SU-DHL-6 (cell line): Measurements from ENCODE around the gene EYS.
"Not testable (repeated sequence)": the region's sequence is repeated elsewhere in the genome, so short reads cannot be mapped to it uniquely, and the experiment has no call there.

ENCODE experiments used
- H2AFZ ChIP-seq: fragments of 200-600 bp; sonication (generic); 2 replicates; pipeline ENCODE4 v1.6.1; 2014; ENCODE audit warnings: low read depth, mild to moderate bottlenecking, moderate library complexity, mixed read lengths, antibody characterized with exemption, low read length; ENCODE audit not compliant: severe bottlenecking
- H3F3A ChIP-seq: fragments of 200-600 bp; shearing (Covaris generic); 2 replicates; pipeline ENCODE4 v1.6.0; 2016; ENCODE audit warnings: antibody characterized with exemption, mild to moderate bottlenecking; ENCODE audit not compliant: insufficient read depth
- H3K27ac ChIP-seq: fragments of 200-600 bp; sonication (generic); 2 replicates; pipeline ENCODE4 v1.5.1; 2016; ENCODE audit warnings: low read depth, mild to moderate bottlenecking, low read length, moderate library complexity, mixed read lengths
- H3K27me3 ChIP-seq: fragments of 200-600 bp; sonication (generic), shearing (Covaris generic); 2 replicates; pipeline ENCODE4 v1.6.0; 2014; ENCODE audit warnings: mild to moderate bottlenecking, low read length
- H3K36me3 ChIP-seq: fragments of 200-600 bp; sonication (generic); 2 replicates; pipeline ENCODE4 v1.6.1; 2014; ENCODE audit warnings: mild to moderate bottlenecking, low read length, mixed read lengths
- H3K4me2 ChIP-seq: fragments of 300-600, 200-600 bp; shearing (Covaris generic), sonication (generic); 2 replicates; pipeline ENCODE4 v1.6.0; 2014; ENCODE audit warnings: low read length, low read depth, mild to moderate bottlenecking; ENCODE audit not compliant: poor library complexity, severe bottlenecking
- H3K4me3 ChIP-seq: fragments of 200-600 bp; sonication (generic); 2 replicates; pipeline ENCODE4 v1.5.1; 2014; ENCODE audit warnings: antibody characterized with exemption, low read length, mild to moderate bottlenecking, mixed read lengths; ENCODE audit not compliant: insufficient read depth, poor library complexity, severe bottlenecking
- H3K79me2 ChIP-seq: fragments of 200-600 bp; sonication (generic); 2 replicates; pipeline ENCODE4 v1.6.1; 2014; ENCODE audit warnings: mild to moderate bottlenecking, low read length, moderate library complexity; ENCODE audit not compliant: insufficient read depth
- H3K9ac ChIP-seq: fragments of 200-600 bp; sonication (generic); 2 replicates; pipeline ENCODE4 v1.7.0; 2014; ENCODE audit warnings: mild to moderate bottlenecking, low read length
- H3K9me2 ChIP-seq: fragments of 200-600 bp; sonication (generic); replicated peaks from 2 replicates; pipeline ENCODE4 v1.6.1; 2014; ENCODE audit warnings: low read length; ENCODE audit not compliant: insufficient read depth
- H3K9me3 ChIP-seq: fragments of 200-600 bp; sonication (generic); 2 replicates; pipeline ENCODE4 v1.6.1; 2014; ENCODE audit warnings: low read length, mixed read lengths; ENCODE audit not compliant: insufficient read depth
- H4K20me1 ChIP-seq: fragments of 200-600 bp; sonication (generic); 2 replicates; pipeline ENCODE4 v1.6.1; 2014; ENCODE audit warnings: low read depth, mild to moderate bottlenecking, antibody characterized with exemption, low read length, moderate library complexity, mixed read lengths
- EZH2phosphoT487 ChIP-seq: fragments of 200-600 bp; sonication (generic), shearing (Covaris generic); conservative IDR thresholded peaks from 2 replicates; pipeline ENCODE4 v1.6.1; 2018; ENCODE audit warnings: mild to moderate bottlenecking, antibody characterized with exemption, low read length, moderate library complexity, mixed read lengths
- TF ChIP-seq, protein P1 (sequence below): fragments of 200-600 bp; sonication (generic); IDR thresholded peaks from one replicate; pipeline ENCODE4 v1.5.1; 2017; ENCODE audit warnings: antibody characterized with exemption, mild to moderate bottlenecking, low read length, moderate library complexity; ENCODE audit not compliant: insufficient read depth, poor library complexity, severe bottlenecking

The EYS gene

DNA sequence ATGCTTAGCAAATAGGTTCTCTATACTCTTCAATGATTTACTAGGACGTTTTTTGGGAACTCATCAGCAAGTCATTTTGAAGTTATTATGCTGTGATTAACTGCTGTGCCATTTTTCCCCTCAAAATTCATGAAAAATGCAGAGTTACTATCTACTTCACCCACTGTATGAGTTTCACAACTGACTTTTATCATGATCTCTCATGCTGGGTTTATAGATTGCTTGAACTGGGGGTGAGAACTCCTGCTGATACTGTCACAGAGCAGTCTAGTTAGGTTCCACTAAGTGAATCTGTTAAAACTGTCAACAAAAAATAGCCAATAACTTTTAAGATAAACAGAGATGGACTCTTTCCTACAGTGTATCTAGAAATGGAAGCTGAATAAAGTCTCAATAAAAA, 136.7 kb downstream of the EYS start:
- Histone ChIP-seq H3K9me3 (no peaks in the 10 kb centered on the region), H3K9me2 (no peaks in the 10 kb centered on the region), H2AFZ (no peak overlapping the region), H4K20me1 (no peaks in the 10 kb centered on the region), H3F3A (no peaks in the 10 kb centered on the region), H3K4me2 (no peak overlapping the region), H3K27ac (no peak overlapping the region), H3K36me3 (no peaks in the 10 kb centered on the region), H3K79me2 (no peaks in the 10 kb centered on the region), H3K27me3 (no peaks in the 10 kb centered on the region), H3K9ac (no peak overlapping the region), H3K4me3 (no peak overlapping the region)
- TF ChIP-seq EZH2phosphoT487 = no peak
- TF ChIP-seq, protein P1, sequence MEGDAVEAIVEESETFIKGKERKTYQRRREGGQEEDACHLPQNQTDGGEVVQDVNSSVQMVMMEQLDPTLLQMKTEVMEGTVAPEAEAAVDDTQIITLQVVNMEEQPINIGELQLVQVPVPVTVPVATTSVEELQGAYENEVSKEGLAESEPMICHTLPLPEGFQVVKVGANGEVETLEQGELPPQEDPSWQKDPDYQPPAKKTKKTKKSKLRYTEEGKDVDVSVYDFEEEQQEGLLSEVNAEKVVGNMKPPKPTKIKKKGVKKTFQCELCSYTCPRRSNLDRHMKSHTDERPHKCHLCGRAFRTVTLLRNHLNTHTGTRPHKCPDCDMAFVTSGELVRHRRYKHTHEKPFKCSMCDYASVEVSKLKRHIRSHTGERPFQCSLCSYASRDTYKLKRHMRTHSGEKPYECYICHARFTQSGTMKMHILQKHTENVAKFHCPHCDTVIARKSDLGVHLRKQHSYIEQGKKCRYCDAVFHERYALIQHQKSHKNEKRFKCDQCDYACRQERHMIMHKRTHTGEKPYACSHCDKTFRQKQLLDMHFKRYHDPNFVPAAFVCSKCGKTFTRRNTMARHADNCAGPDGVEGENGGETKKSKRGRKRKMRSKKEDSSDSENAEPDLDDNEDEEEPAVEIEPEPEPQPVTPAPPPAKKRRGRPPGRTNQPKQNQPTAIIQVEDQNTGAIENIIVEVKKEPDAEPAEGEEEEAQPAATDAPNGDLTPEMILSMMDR = no peak

DNA sequence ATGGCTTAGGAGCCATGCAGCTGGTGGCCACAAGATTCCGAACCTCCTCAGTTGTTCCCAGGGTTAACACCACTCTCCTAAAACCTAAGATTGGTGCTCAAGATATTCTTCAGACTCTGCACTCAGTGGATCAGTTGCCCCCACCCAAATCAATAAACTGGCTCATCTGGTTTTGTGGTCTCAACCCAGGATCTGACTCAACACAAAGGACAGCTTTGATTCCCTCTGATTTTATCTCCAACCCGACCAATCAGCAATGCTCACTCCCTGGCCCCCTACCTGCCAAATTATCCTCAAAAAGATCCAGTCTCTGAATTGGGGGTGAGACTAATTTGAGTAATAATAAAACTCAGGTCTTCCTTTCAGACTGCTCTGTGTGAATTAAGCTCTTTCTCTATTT, 137.5 kb downstream of the EYS start:
- Histone ChIP-seq H3K9me2 (no peaks in the 10 kb centered on the region), H3K27ac (no peak overlapping the region), H3K9ac (no peak overlapping the region), H3K9me3 (no peaks in the 10 kb centered on the region), H4K20me1 (no peaks in the 10 kb centered on the region), H3K36me3 (no peaks in the 10 kb centered on the region), H2AFZ (no peak overlapping the region), H3K4me3 (no peak overlapping the region), H3K27me3 (no peaks in the 10 kb centered on the region), H3F3A (no peaks in the 10 kb centered on the region), H3K4me2 (no peak overlapping the region), H3K79me2 (no peaks in the 10 kb centered on the region)
- TF ChIP-seq, protein P1 = no peak
- no peak for TF ChIP-seq EZH2phosphoT487

DNA sequence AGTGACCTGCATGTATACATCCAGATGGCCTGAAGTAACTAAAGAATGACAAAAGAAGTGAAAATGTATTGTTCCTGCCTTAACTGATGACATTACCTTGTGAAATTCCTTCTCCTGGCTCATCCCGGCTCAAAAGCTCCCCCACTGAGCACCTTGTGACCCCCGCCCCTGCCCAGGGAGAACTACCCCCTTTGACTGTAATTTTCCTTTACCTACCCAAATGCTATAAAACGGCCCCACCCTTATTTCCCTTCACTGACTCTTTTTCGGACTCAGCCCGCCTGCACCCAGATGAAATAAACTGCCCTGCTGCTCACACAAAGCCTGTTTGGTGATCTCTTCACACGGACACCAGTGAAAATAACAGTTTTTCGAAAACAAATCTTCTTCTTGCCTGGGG, 138.0 kb downstream of the EYS start:
- not testable (repeated sequence) for H3F3A ChIP-seq, H3K9me2 ChIP-seq, H3K4me3 ChIP-seq, H3K9me3 ChIP-seq, H3K27me3 ChIP-seq, H3K79me2 ChIP-seq, H3K36me3 ChIP-seq, H3K9ac ChIP-seq, H2AFZ ChIP-seq, H3K27ac ChIP-seq, H3K4me2 ChIP-seq, H4K20me1 ChIP-seq

DNA sequence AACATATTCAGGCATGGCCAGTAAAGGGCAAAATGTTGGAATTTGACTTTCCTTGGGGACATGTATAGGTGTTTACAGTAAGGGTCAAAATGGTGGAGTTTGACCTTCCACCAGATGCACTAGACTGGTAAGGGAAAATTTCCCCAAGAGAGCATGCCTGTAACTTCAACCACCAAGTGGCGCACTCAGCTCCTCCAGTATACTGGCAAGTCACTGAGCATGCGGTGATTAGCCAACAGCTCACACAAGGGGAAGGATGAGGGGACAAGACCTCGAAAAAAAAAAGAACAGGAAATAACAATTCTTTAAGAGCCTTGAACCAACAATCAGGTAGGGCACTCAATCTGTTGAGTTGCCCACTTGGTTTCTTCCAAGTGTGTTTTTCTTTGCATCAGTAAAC, 140.9 kb downstream of the EYS start:
- no peaks in the 10 kb centered on the region for H3K79me2 ChIP-seq
- H3K9ac ChIP-seq = no peak overlapping the region
- H3K9me2 ChIP-seq = no peaks in the 10 kb centered on the region
- no peaks in the 10 kb centered on the region for H4K20me1 ChIP-seq
- H3F3A ChIP-seq = no peaks in the 10 kb centered on the region
- no peak for TF ChIP-seq EZH2phosphoT487
- TF ChIP-seq, protein P1 = no peak
- no peaks in the 10 kb centered on the region for H3K9me3 ChIP-seq
- no peaks in the 10 kb centered on the region for H3K27me3 ChIP-seq
- no peak overlapping the region for H3K4me2 ChIP-seq
- no peaks in the 10 kb centered on the region for H3K36me3 ChIP-seq
- H3K27ac ChIP-seq = no peak overlapping the region
- H3K4me3 ChIP-seq = no peak overlapping the region
- no peak overlapping the region for H2AFZ ChIP-seq
